ENCODE data around the gene CXCR1.
"Not testable (repeated sequence)": the region's sequence is repeated elsewhere in the genome, so short reads cannot be mapped to it uniquely, and the experiment has no call there.

CXCR1 gene

DNA sequence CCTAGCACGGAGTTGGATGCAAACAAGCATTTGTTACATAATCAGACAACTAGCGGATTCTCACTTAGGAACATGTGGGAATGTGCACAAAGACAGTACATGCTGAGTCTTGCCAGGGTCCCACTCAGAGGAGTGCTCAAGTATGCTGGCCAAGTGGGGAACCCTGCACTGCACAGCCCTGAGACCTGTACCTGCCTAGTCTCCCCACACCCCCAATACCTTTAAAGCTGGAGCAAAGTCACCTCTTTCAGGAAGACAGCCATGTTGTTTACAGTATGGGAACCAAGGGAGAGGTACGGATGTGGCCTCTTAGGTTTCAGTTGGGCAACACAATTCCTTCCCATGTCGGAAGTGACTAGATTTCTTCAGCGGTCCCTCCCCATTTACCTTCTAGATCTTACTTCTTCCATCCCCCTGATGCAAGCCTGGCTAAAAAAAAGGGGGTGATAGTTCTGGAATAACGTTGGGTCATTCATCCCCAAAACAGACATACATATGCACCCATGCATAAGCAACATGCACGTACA, 10.7 kb downstream of the CXCR1 start:
- no peak for DNase-seq

DNA sequence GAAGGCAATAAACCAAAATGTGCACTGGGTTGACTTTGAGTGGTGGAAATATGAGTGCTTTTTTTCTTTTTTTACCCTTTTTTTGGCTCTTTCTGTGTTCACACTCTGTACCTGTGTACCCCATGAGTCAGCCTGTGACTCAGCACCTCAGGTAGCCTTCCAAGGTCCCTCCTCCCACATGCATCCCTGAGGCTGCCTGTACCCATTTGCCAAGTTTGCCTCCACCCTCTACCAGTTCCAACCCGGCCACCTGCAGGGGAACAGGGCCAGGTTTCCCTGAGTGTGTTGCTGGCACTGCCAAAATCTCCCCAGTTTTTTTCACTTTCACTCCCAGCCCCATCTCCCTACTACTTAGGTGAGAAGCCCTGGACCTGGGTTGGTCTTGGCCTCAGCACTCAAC, 14.0 kb downstream of the CXCR1 start:
- no peak for DNase-seq

DNA sequence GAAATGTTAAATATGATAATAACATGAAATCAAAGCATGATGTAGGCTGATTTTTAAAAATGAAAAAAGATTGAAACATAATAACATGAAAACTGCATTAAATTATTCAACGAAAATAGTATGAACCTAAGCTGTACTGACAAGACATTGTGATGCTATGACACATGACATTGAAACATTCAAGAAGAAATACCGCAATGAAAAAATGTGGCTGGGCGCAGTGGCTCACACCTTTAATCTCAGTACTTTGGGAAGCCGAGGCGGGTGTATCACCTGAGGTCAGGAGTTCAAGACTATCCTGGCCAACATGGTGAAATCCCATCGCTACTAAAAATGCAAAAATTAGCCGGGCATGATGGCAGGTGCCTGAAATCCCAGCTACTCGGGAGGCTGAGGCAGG, 14.6 kb downstream of the CXCR1 start:
- no peak for DNase-seq

DNA sequence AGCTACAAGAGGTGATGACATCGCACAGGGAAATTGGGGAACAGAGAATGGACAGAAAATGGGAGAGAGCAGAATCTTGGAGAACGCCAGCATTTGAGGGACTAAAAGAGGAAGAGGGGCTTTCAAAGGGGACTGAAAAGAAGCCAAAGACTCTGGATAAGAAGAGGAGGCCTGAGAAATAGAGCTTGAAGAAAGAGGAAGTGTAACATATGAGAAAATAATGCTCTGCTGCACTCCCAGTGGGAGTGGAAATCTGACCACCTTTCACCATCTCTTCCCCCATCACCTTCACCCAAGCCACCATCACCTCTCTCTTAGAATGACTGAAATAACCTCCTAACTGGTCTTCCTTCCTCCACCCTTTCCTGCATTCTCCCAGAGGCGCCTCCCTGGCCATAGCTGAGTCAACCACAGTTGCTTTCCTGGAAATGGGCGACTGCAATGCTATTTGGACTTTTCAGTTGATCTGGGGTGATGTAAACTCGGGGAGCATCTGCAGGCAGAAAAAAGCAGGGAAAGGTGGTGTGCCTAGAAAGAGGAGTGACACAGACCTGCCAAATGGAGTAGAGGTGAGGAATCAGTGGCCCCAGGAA, 16.8 kb downstream of the CXCR1 start:
- no peak for DNase-seq

DNA sequence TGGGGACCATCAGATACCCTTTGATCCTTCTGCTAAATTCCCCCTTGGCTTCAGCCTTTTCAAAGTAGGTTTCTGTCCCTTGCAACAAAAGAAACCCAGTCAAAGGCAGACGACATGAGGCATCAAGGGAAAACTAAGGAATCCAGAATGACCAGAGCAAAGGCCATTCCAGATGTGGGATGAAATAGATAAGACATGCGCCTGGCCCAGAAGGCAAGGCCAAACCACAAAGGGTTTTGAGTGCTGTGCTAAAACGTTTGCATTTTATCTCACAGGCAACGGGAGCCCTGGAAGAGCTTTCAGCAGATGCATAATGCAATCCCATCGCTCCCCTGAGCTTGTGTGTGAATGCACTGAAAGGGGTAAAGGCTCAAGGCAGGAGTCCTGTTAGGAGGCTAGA, 17.7 kb downstream of the CXCR1 start:
- no peak for DNase-seq

DNA sequence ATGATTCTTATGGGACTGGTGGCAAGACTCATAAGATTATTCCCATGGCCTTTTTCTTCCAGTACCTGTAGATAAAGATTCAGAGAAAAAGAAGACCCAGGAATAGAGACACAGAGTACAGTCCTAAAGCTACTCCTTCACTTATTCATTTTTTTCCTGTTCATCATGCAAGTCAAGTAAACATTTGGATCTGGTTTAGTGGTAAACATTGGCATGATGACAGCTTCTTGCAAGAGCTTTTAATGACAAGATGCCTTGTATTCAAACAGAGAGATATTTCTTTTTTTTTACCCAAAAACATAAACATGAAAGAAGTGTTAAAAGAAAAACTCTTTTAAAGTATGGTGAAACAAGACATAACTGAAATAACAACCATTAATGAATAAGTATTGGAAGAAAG, 20.7 kb downstream of the CXCR1 start:
- DNase-seq: no peak

DNA sequence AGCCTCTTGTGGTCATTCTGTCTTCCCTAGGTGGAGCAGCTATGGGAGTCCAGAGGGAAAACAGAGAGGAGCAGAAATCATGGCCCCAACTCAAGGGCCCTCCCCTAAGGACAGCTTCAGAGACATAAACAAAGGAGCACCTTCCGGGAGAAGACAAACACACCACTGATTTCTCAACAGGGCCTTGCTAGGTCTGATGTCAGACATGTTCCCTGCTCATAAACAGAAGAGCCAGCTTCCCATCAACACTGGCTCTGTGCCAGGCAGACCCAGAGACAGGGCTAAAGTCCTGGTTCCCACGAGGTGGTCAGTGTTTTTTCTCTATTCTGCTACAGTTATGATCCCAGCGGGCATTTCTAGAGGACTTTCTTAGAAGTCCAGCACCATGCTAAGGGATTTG, 21.6 kb downstream of the CXCR1 start:
- DNase-seq: no peak

DNA sequence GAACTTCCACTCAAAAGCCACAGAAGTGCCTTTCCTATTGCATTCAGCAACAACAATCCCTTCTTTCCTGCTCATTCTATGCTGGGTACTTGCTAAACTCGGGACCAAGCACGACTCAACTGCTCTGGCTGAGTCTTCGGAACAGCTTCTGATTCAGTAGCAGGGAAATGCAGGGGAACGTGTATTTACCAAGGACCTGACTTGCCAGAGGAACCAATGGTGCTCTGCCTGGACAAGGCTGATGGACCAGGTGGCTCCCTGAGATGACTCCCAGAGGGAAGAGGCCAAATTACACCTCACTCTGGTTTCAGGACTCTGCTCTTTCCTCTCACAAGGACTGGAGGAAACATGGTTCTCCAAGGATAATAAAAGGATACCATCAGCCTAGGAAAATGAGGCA, 28.7 kb downstream of the CXCR1 start:
- no peak for DNase-seq

DNA sequence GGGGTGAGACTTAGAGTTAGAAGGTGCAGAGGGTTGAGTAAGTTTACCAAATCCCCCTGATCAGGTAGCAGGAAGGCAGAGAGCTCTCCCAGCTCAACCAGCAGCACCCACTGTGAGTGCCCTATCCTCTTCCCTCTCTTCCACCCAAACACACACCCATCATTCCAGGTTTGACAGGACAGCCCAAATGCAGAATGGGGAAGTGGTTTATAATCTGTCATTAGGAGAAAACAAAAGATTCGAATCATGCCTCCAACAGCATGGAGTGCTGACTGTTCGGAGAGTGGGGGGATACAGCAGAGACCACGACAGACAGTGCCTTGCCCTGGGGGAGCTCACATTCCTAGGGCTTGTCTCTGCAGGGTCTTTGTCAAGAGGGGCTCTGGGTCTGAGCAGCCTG, 29.2 kb downstream of the CXCR1 start:
- no peak for DNase-seq

DNA sequence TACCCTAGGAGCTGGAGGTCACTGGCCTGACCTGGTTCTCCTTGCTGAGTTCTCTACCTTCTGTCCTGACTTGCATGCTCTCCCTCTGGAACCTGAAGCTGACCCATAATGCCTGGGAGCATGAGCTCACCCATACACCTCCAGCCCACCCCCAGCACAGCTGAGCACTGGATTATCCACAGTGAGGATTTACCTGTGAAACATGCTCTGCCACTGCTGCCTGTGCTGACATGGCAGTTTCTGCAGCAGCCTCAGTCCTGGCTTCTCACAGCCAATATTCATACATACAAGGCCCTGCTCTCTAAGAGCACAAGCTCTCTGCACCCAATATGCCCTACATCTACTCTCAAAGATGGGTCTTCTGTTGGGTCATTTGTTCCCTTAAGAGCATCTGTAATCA, 35.9 kb downstream of the CXCR1 start:
- DNase-seq: no peak

DNA sequence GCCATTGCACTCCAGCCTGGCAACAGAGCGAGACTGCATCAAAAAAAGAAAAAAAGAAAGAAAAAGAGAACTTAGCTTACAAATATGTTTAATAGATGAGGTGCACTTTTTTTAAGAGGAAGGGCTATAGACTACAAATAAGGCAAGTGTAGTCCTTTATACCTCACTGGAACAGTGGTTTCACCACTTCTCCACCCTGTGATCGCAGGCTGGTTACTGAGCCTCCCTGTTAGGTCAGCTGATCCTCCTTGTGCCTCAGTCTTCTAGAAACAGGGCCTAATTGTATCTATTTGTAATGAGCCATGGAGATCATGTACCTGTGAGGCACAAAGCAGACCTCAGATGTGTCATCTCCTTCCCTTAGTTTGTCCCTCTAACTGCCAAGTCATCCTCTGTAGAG, 36.4 kb downstream of the CXCR1 start:
- DNase-seq: no peak

DNA sequence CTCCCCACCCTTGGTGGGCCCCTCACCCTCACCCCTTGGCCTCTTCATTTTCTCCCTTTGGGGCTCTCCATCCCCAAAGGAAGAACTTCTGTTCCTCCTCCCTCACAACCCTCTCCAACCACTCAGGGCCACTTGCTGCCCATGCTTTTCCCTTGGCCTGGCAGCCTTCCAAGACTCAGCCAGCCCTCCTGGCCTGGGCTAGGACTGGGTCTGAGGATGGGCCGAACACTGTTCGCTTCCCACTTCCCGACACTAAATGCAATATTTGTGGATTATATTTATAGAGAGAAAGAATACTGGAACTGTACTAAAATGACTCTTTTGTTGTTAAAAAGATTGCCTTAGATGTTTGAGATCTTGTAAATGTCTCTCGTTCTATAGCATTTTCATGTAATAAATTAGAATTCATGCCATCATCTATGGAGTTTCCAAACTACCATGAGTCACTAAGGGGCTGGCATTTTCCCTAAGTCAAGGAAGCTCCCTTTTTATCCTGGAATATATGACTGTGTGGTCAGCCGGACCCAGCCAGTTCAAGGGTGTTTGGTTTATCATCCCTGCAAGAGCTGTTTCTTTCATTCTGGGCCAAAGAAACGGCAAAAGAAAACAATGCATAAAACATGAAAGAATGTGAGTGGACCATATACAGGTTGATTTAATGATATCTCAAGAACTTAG, 37.2 kb downstream of the CXCR1 start:
- no peak for DNase-seq

DNA sequence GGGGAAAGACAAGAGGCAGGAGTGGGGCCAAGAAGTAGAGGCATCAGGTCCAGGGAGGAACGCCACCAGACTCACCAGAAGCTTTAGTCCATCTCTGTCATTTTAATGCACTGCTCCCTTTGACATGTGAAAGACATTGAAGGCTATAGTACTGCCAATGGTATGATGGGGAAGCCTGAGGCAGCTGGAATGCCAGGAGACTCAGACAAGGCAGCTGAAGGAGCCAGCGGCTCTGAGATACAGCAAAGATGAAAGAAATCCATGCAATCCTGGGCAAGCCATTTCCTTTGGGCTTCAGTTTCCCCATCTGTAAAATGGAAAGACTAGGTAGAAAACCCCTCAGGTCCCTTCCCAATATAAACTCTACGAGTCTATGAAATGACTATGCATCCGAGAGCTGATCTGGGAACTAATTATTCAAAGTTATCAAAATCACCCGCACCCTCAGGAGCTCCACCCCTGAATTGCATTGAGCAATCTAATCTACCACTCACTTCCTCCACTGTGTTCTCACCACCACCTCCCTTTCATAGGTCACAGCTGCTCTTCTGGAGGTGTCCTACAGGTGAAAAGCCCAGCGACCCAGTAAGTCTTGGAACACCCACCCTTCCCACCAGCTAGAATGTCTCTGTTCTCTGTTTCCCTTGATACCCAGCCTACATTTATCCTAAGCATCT, 37.8 kb downstream of the CXCR1 start:
- no peak for DNase-seq

DNA sequence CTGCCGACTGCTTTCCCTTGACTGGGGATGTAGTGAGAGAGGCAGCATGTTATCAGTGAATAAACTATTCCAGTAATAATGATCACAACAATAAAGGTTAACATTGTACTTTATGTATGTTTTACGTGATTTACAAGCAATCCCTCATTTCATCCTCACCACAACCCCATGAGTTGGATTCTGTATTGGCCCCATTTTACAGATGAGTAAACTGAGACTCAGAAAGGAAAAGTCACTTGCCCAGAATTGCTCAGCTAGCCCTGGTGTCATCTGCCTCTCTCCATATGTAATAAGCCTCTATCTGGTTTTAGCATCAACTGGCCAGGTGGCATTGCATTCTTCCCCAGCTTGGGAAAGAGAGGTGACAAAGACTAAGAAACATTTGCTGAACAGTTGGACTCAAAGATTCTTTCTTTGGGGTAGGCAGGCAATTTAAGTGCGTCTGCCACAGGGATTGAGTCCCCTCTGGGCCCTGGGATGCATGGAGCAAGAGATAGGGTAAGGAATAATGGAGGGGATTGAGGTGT, 38.8 kb downstream of the CXCR1 start:
- no peak for DNase-seq

DNA sequence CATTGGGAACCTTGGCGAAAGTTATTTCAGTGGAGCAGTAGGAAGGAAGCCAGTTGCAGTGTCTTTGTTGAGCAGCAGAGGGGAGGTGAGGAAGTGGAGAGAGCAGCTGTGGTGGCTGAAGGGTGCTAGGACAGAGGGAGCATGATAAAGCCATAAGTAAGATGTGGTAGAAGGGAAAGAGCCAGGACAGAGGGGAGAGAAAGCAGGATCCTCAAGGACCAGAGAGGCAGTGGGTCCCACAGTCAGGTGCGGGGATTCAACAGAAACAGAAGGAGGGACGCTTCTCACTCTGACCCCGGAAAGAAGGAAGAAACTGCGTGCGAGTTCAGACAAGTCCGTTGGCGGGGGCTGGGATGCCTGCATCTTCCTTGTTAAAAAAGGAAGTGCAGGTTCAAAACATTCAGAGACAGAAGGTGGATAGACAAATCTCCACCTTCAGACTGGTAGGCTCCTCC, 41.1 kb downstream of the CXCR1 start, which contains the start of gene CXCR2:
CXCR2 (plus strand) TSS at position 403 of the 455 bp plus-strand sequence. CDS start 8,774 bp downstream, outside the sequence.
- DNase-seq: no peak

DNA sequence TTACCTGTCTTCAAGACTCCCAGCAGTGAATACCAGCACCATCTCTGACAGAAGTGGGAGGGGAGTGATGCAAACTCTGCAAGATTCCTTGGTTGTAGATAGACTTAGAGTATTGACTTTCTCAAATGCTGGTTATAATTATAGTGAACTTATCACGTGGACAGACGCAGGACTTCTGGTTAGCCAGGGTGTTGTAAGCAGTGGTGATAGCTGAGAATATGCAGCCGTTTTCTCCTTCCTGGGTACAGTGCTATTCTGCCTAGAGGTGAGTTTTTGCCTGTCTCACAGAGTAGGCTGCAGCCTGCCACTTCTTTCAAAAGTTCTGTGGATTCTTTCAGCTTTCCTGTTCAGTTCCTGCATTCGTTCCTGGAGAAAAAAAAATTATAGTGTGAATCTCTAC, 41.7 kb downstream of the CXCR1 start:
- no peak for DNase-seq

DNA sequence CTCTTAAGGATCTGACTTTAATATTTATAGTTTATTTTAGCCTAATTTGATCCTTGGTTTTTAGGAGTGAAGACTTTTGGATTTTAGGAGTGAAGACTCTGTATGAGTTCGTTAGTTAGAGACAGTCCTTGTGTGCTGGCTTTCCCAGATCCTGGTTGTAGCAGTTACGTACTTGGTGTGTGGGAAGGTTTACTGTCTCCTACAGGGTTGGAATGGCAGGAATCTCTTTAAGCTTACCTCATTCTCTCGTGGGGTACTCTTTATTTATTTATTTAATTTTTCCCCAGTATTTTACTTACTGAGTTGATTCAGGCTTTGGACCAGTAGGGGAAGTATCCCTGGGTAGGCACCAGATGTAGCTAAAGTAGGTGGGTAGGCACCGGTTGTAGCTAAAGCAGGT, 42.8 kb downstream of the CXCR1 start:
- no peak for DNase-seq

DNA sequence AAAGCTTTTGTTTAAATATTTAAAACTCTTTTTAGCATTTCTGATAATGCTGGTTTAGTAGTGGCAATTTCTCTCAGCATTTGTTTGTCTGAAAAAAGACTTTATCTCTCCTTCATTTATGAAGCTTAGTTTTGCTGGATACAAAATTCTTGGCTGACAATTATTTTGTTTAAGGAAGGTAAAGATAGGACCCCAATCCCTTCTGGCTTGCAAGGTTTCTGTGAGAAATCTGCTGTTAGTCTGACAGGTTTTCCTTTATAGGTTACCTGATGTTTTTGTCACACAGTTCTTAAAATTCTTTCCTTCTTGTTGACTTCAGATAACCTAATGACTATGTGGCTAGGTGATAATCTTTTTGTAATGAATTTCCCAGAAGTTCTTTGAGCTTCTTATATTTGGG, 44.5 kb downstream of the CXCR1 start:
- not testable (repeated sequence) for DNase-seq

DNA sequence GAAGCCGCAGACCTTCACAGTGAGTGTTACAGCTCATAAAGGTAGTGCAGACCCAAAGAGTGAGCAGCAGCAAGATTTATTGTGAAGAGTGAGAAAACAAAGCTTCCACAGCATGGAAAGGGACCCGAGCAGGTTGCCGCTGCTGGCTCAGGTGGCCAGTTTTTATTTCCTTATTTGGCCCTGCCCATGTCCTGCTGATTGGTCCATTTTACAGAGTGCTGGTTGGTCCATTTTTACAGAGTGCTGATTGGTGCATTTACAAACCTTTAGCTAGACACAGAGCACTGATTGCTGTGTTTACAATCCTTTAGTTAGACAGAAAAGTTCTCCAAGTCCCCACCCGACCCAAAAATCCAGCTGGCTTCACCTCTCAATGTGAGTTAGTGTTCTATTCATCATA, 45.0 kb downstream of the CXCR1 start:
- not testable (repeated sequence) for DNase-seq

All from activated naive CD4-positive, alpha-beta T cell (primary cell).